Measurements from ENCODE around the gene CAMK1D. TPM values are rescaled to one million over a fixed set of nuclear protein-coding genes. Genes with fewer than 3 reads are reported as not detected.

Gene CAMK1D
- total RNA-seq, 2 experiments from 2014 or later: 28.8 to 35.3 TPM

DNA sequence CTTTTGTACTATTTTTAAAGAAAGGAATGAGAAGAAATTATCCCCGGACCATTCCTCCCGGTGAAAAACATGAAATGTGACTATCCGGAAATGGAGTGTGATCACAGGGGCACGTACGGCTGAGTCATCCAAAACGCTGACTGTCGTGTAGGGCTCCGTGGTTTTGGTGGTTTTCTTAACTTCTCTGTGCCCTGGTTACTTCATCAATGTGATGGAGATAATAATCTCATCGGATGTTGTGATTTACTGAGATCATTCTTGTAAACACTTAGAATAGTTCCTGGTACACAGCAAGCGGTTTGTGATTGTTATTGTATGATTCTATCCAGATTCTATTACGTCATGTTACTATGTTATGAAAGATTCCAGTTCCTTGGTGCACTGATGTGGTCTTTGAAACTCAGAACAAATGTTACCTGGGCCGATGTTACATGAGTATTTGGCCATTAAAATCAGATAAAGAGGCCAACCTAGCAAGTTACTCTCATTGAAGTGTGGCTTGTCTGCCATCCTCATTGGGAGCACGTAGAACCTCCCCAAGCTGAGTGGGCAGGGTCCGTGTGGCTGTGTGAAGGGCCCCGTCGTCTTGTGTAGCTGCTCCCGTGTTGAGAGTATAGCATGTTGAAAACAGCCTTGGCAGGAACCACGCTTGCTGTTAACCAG lies 99.5 kb downstream of the CAMK1D start:
- ATAC-seq (ENCODE audit: poor library complexity) (peak; percentile 87), DNase-seq (peak; percentile 53 to 96 (median 68))
- H3K4me1 Mint-ChIP-seq (ENCODE audit: low read depth): peaks cover 44% of the 10 kb centered on the region
- H3K27ac ChIP-seq (ENCODE audit: low read depth in 1 of 2, low read length in 2 of 2): peak overlapping the region; percentile 58 to 72
- peak overlapping the region; percentile 72 for H3K4me3 Mint-ChIP-seq
- H3K4me3 ChIP-seq (ENCODE audit: low read length): peak overlapping the region; percentile 21
- intact Hi-C loops (cut with DNase I, micrococcal nuclease): loop anchor here (1.0 to 5.0 kb wide), 3 partner anchors 100 to 158 kb away; partner anchors contain the start of gene CAMK1D (in 2 of the 2)
- peaks cover 18% of the 10 kb centered on the region for H3K4me1 ChIP-seq (ENCODE audit: insufficient read depth, low read length)
- CTCF ChIA-PET: interaction anchor here (1.1 to 1.3 kb wide), 4 partner anchors 14 to 207 kb away, joined by 3 to 4 read pairs (median 3); no protein-coding TSS in a partner anchor
- POLR2A ChIA-PET: interaction anchor here (0.5 to 2.0 kb wide), 5 partner anchors 36 to 139 kb away, joined by 3 to 19 read pairs (median 4); partner anchors contain the start of gene CAMK1D
- H3K27me3 Mint-ChIP-seq: no peaks in the 10 kb centered on the region
- no peaks in the 10 kb centered on the region for H3K27me3 ChIP-seq (ENCODE audit: control insufficient read depth in 1 of 2, insufficient read depth in 2 of 2, low read length in 2 of 2)
- no peaks in the 10 kb centered on the region for H3K9me3 Mint-ChIP-seq
- H3K9me3 ChIP-seq (ENCODE audit: control insufficient read depth in 1 of 2, insufficient read depth in 1 of 2, low read length in 2 of 2): no peaks in the 10 kb centered on the region
- TF ChIP-seq, protein P1, sequence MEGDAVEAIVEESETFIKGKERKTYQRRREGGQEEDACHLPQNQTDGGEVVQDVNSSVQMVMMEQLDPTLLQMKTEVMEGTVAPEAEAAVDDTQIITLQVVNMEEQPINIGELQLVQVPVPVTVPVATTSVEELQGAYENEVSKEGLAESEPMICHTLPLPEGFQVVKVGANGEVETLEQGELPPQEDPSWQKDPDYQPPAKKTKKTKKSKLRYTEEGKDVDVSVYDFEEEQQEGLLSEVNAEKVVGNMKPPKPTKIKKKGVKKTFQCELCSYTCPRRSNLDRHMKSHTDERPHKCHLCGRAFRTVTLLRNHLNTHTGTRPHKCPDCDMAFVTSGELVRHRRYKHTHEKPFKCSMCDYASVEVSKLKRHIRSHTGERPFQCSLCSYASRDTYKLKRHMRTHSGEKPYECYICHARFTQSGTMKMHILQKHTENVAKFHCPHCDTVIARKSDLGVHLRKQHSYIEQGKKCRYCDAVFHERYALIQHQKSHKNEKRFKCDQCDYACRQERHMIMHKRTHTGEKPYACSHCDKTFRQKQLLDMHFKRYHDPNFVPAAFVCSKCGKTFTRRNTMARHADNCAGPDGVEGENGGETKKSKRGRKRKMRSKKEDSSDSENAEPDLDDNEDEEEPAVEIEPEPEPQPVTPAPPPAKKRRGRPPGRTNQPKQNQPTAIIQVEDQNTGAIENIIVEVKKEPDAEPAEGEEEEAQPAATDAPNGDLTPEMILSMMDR (IDR thresholded peaks at IDR 0.05): no peak
- H3K36me3 Mint-ChIP-seq (ENCODE audit: low read depth): peaks cover 3% of the 10 kb centered on the region
- H3K27ac Mint-ChIP-seq: peak overlapping the region; percentile 88
- no peaks in the 10 kb centered on the region for H3K36me3 ChIP-seq (ENCODE audit: insufficient read depth, low read length)

DNA sequence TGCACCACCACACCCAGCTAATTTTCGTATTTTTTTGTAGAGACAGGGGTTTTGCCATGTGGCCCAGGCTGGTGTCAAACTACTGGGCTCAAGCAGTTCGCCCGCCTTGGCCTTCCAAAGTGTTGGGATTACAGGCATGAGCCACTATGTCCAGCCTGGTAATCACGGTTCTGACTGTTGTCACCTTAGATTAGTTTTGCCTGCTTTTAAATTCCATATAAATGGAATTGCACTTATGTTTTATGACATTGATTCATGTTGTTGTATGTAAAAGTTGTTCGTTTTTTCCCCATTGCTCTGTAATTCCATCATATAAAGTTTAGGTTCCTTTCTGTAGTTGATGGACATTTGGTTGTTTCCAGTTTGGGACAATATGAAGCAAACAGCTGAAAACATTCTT lies 106.0 kb downstream of the CAMK1D start:
- no peaks in the 10 kb centered on the region for H3K36me3 Mint-ChIP-seq (ENCODE audit: low read depth)
- intact Hi-C loops (cut with DNase I, micrococcal nuclease): no loop called here
- no peaks in the 10 kb centered on the region for H3K27me3 ChIP-seq (ENCODE audit: control insufficient read depth in 1 of 2, insufficient read depth in 2 of 2, low read length in 2 of 2)
- H3K4me3 Mint-ChIP-seq: no peak overlapping the region
- H3K27me3 Mint-ChIP-seq: no peaks in the 10 kb centered on the region
- POLR2A ChIA-PET: no interaction called here
- H3K4me1 Mint-ChIP-seq (ENCODE audit: low read depth): peaks cover 22% of the 10 kb centered on the region
- no peak overlapping the region for H3K27ac Mint-ChIP-seq
- no peaks in the 10 kb centered on the region for H3K9me3 ChIP-seq (ENCODE audit: control insufficient read depth in 1 of 2, insufficient read depth in 1 of 2, low read length in 2 of 2)
- H3K9me3 Mint-ChIP-seq: no peaks in the 10 kb centered on the region
- ATAC-seq (ENCODE audit: poor library complexity) (no peak), DNase-seq (no peak)
- H3K4me3 ChIP-seq (ENCODE audit: low read length): no peak overlapping the region
- H3K4me1 ChIP-seq (ENCODE audit: insufficient read depth, low read length): no peaks in the 10 kb centered on the region
- CTCF ChIA-PET: no interaction called here
- H3K36me3 ChIP-seq (ENCODE audit: insufficient read depth, low read length): no peaks in the 10 kb centered on the region
- TF ChIP-seq, protein P1 (IDR thresholded peaks at IDR 0.05): no peak
- H3K27ac ChIP-seq (ENCODE audit: low read depth in 1 of 2, low read length in 2 of 2): no peak overlapping the region

DNA sequence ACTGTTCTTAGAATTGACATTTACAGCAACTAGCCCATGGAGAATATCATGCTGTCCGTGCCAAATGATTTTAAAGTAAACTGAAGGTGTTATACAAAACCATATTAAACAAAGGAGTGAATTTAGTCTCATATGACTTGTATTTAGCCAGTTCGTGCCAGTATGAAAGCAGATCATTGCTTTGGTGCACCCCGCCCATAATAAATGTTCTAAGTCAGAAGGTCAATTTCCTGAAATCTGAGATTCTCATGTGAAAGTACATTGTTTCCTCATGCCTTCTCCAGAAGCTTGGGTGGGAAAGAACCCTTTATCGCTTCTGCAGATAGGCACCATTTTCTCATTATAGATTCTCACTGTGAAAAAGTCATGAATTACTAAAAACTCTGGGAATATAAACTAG lies 106.4 kb downstream of the CAMK1D start:
- no peak overlapping the region for H3K4me3 Mint-ChIP-seq
- no peaks in the 10 kb centered on the region for H3K36me3 ChIP-seq (ENCODE audit: insufficient read depth, low read length)
- TF ChIP-seq, protein P1 (IDR thresholded peaks at IDR 0.05): no peak
- DNase-seq (no peak), ATAC-seq (ENCODE audit: poor library complexity) (no peak)
- H3K4me1 ChIP-seq (ENCODE audit: insufficient read depth, low read length): no peaks in the 10 kb centered on the region
- POLR2A ChIA-PET: no interaction called here
- intact Hi-C loops (cut with DNase I, micrococcal nuclease): no loop called here
- no peaks in the 10 kb centered on the region for H3K9me3 ChIP-seq (ENCODE audit: control insufficient read depth in 1 of 2, insufficient read depth in 1 of 2, low read length in 2 of 2)
- H3K9me3 Mint-ChIP-seq: no peaks in the 10 kb centered on the region
- H3K27me3 Mint-ChIP-seq: no peaks in the 10 kb centered on the region
- CTCF ChIA-PET: no interaction called here
- H3K27ac Mint-ChIP-seq: no peak overlapping the region
- H3K36me3 Mint-ChIP-seq (ENCODE audit: low read depth): no peaks in the 10 kb centered on the region
- H3K27ac ChIP-seq (ENCODE audit: low read depth in 1 of 2, low read length in 2 of 2): no peak overlapping the region
- peaks cover 18% of the 10 kb centered on the region for H3K4me1 Mint-ChIP-seq (ENCODE audit: low read depth)
- H3K27me3 ChIP-seq (ENCODE audit: control insufficient read depth in 1 of 2, insufficient read depth in 2 of 2, low read length in 2 of 2): no peaks in the 10 kb centered on the region
- H3K4me3 ChIP-seq (ENCODE audit: low read length): no peak overlapping the region

Data from CD4-positive, alpha-beta T cell (primary cell).